ENCODE data around the gene SMG9. TPM values are rescaled to one million over a fixed set of nuclear protein-coding genes. Genes with fewer than 3 reads are reported as not detected.
A peak's percentile ranks its signal among the peaks of the same experiment; 100 is the strongest.

The SMG9 gene
- total RNA-seq, result 12.5 TPM
- 29.6 TPM for polyA plus RNA-seq

- WGBS, result under 1% methylated on average over 79 of the region's 79 CpGs
- Histone ChIP-seq H3K36me3 (ENCODE audit: insufficient read depth) (no peaks in the 10 kb centered on the region), H3K4me3 (ENCODE audit: low read depth, low read length) (peak within 1 kb of the TSS; percentile 46), H3K27ac (ENCODE audit: low read depth) (peak within 1 kb of the TSS; percentile 98), H3K4me1 (ENCODE audit: insufficient read depth) (peaks cover 3% of the 10 kb centered on the region)
- peak; percentile 98 for DNase-seq (ENCODE audit: extremely low spot score)
These were observed at the start of gene SMG9 for GRCh38 chr19:43754503-43755255. TSS of gene SMG9 (minus strand) at chr19:43754962. CDS start at chr19:43750741, 4,221 bp downstream.

GRCh38 chr19:43804432-43804831, 49.7 kb upstream of the SMG9 start:
- Histone ChIP-seq H3K4me3 (ENCODE audit: low read depth, low read length) (no peak overlapping the region), H3K4me1 (ENCODE audit: insufficient read depth) (no peaks in the 10 kb centered on the region)
- WGBS, result 61% methylated on average over 2 of the region's 2 CpGs

GRCh38 chr19:43802216-43802951, 47.6 kb upstream of the SMG9 start, which contains the start of gene LYPD5:
TSS of gene LYPD5 (minus strand) at chr19:43802447. CDS start at chr19:43802380, 67 bp downstream.
- H3K4me3 ChIP-seq (ENCODE audit: low read depth, low read length), result no peak within 1 kb of the TSS
- H3K36me3 ChIP-seq (ENCODE audit: insufficient read depth), result peaks cover 2% of the 10 kb centered on the region
- no peaks in the 10 kb centered on the region for H3K4me1 ChIP-seq (ENCODE audit: insufficient read depth)
- DNase-seq (ENCODE audit: extremely low spot score), result no peak
- H3K27ac ChIP-seq (ENCODE audit: low read depth), result no peak within 1 kb of the TSS
- WGBS, result 57% methylated on average over 12 of the region's 12 CpGs

More at GRCh38 chr19:43804432-43804831, 49.7 kb upstream of the SMG9 start:
- no peak overlapping the region for H3K27ac ChIP-seq (ENCODE audit: low read depth)
- peaks cover 2% of the 10 kb centered on the region for H3K36me3 ChIP-seq (ENCODE audit: insufficient read depth)
- DNase-seq (ENCODE audit: extremely low spot score), result no peak

- 44% methylated on average over 6 of the region's 6 CpGs for WGBS
- no peak overlapping the region for H3K4me3 ChIP-seq (ENCODE audit: low read depth, low read length)
- no peak for DNase-seq (ENCODE audit: extremely low spot score)
- H3K27ac ChIP-seq (ENCODE audit: low read depth), result no peak overlapping the region
- H3K36me3 ChIP-seq (ENCODE audit: insufficient read depth), result no peaks in the 10 kb centered on the region
- no peaks in the 10 kb centered on the region for H3K4me1 ChIP-seq (ENCODE audit: insufficient read depth)
These were observed 44.9 kb upstream of the SMG9 start for GRCh38 chr19:43799502-43800142.

- no peak for DNase-seq (ENCODE audit: extremely low spot score)
- Histone ChIP-seq H3K4me1 (ENCODE audit: insufficient read depth) (no peaks in the 10 kb centered on the region), H3K4me3 (ENCODE audit: low read depth, low read length) (peak overlapping the region; percentile 30), H3K27ac (ENCODE audit: low read depth) (no peak overlapping the region), H3K36me3 (ENCODE audit: insufficient read depth) (no peaks in the 10 kb centered on the region)
- 10% methylated on average over 70 of the region's 70 CpGs for WGBS
These were observed 44.0 kb upstream of the SMG9 start for GRCh38 chr19:43798546-43799409.

- no peak for DNase-seq (ENCODE audit: extremely low spot score)
- Histone ChIP-seq H3K36me3 (ENCODE audit: insufficient read depth) (no peaks in the 10 kb centered on the region), H3K4me3 (ENCODE audit: low read depth, low read length) (peak overlapping the region; percentile 30), H3K27ac (ENCODE audit: low read depth) (no peak overlapping the region), H3K4me1 (ENCODE audit: insufficient read depth) (no peaks in the 10 kb centered on the region)
- WGBS, result 33% methylated on average over 5 of the region's 5 CpGs
These were observed 43.3 kb upstream of the SMG9 start for GRCh38 chr19:43798026-43798545.

- Histone ChIP-seq H3K27ac (ENCODE audit: low read depth) (no peak overlapping the region), H3K4me3 (ENCODE audit: low read depth, low read length) (no peak overlapping the region), H3K4me1 (ENCODE audit: insufficient read depth) (no peaks in the 10 kb centered on the region), H3K36me3 (ENCODE audit: insufficient read depth) (no peaks in the 10 kb centered on the region)
- DNase-seq (ENCODE audit: extremely low spot score), result no peak
- WGBS, result 80% methylated on average over 7 of the region's 7 CpGs
These were observed 42.8 kb upstream of the SMG9 start for GRCh38 chr19:43797556-43797955.

GRCh38 chr19:43797118-43797517, 42.4 kb upstream of the SMG9 start:
- Histone ChIP-seq H3K4me3 (ENCODE audit: low read depth, low read length) (no peak overlapping the region), H3K27ac (ENCODE audit: low read depth) (no peak overlapping the region), H3K36me3 (ENCODE audit: insufficient read depth) (no peaks in the 10 kb centered on the region), H3K4me1 (ENCODE audit: insufficient read depth) (no peaks in the 10 kb centered on the region)
- WGBS, result 50% methylated on average over 6 of the region's 6 CpGs
- no peak for DNase-seq (ENCODE audit: extremely low spot score)

GRCh38 chr19:43790587-43790986, 35.8 kb upstream of the SMG9 start:
- H3K27ac ChIP-seq (ENCODE audit: low read depth), result no peak overlapping the region
- WGBS, result 34% methylated on average over 3 of the region's 3 CpGs
- H3K4me1 ChIP-seq (ENCODE audit: insufficient read depth), result no peaks in the 10 kb centered on the region
- H3K4me3 ChIP-seq (ENCODE audit: low read depth, low read length), result no peak overlapping the region
- H3K36me3 ChIP-seq (ENCODE audit: insufficient read depth), result no peaks in the 10 kb centered on the region
- DNase-seq (ENCODE audit: extremely low spot score), result no peak

- Histone ChIP-seq H3K36me3 (ENCODE audit: insufficient read depth) (no peaks in the 10 kb centered on the region), H3K4me1 (ENCODE audit: insufficient read depth) (no peaks in the 10 kb centered on the region), H3K27ac (ENCODE audit: low read depth) (no peak overlapping the region), H3K4me3 (ENCODE audit: low read depth, low read length) (no peak overlapping the region)
- no peak for DNase-seq (ENCODE audit: extremely low spot score)
- 5% methylated on average over 3 of the region's 3 CpGs for WGBS
These were observed 34.3 kb upstream of the SMG9 start for GRCh38 chr19:43789029-43789428.

- no peak overlapping the region for H3K4me3 ChIP-seq (ENCODE audit: low read depth, low read length)
- WGBS, result 41% methylated on average over 1 of the region's 1 CpG
- DNase-seq (ENCODE audit: extremely low spot score), result no peak
- H3K27ac ChIP-seq (ENCODE audit: low read depth), result no peak overlapping the region
- H3K36me3 ChIP-seq (ENCODE audit: insufficient read depth), result no peaks in the 10 kb centered on the region
- no peaks in the 10 kb centered on the region for H3K4me1 ChIP-seq (ENCODE audit: insufficient read depth)
These were observed 31.9 kb upstream of the SMG9 start for GRCh38 chr19:43786665-43787064.

- Histone ChIP-seq H3K4me3 (ENCODE audit: low read depth, low read length) (no peak overlapping the region), H3K4me1 (ENCODE audit: insufficient read depth) (no peaks in the 10 kb centered on the region), H3K36me3 (ENCODE audit: insufficient read depth) (no peaks in the 10 kb centered on the region), H3K27ac (ENCODE audit: low read depth) (peak overlapping the region; percentile 42)
- DNase-seq (ENCODE audit: extremely low spot score), result no peak
- 10% methylated on average over 10 of the region's 10 CpGs for WGBS
These were observed 30.4 kb upstream of the SMG9 start for GRCh38 chr19:43784981-43785808.

All from urinary bladder (tissue), 4 donors.